Large intestine (tissue), 3 donors: ENCODE results near the gene TAB2. TPM values are rescaled to one million over a fixed set of nuclear protein-coding genes. Genes with fewer than 3 reads are reported as not detected.
"Not testable (repeated sequence)": the region's sequence is repeated elsewhere in the genome, so short reads cannot be mapped to it uniquely, and the experiment has no call there.

Source experiments
- DNase-seq, 2 donors: peaks; one replicate each; pipeline versions ENCODE4 v3.0.0 to v3.0.0-alpha.2; 2013
- H3K27ac ChIP-seq: one replicate; pipeline ENCODE4 v1.5.1; 2013; ENCODE audit warnings: low read length
- H3K27me3 ChIP-seq: 2 replicates; pipeline ENCODE4 v1.6.1; 2013; ENCODE audit warnings: low read length; ENCODE audit not compliant: control insufficient read depth, insufficient read depth
- H3K36me3 ChIP-seq: 2 replicates; pipeline ENCODE4 v1.6.1; 2013; ENCODE audit warnings: low read length; ENCODE audit not compliant: control insufficient read depth, insufficient read depth
- H3K4me1 ChIP-seq: one replicate; pipeline ENCODE4 v1.6.1; 2013; ENCODE audit warnings: low read length; ENCODE audit not compliant: control insufficient read depth, insufficient read depth
- H3K4me3 ChIP-seq: one replicate; pipeline ENCODE4 v1.5.1; 2013; ENCODE audit warnings: low read length
- H3K9me3 ChIP-seq: one replicate; pipeline ENCODE4 v1.6.1; 2013; ENCODE audit warnings: mild to moderate bottlenecking, low read depth, low read length, moderate library complexity; ENCODE audit not compliant: control insufficient read depth
- WGBS: methylation state at CpG from one replicate; pipeline ENCODE4 v1.1.5; 2013; ENCODE audit warnings: low lambda C conversion rate; ENCODE audit not compliant: insufficient coverage; 5-methylcytosine and 5-hydroxymethylcytosine counted together
- polyA plus RNA-seq: library from polyadenylated mRNA; unstranded; fragments of 120-200 nt; gene quantifications from one replicate; pipeline ENCODE4 v1.2.1, GENCODE V29; 2013

Gene TAB2
- polyA plus RNA-seq, 1 donor = 43.7 TPM

DNA sequence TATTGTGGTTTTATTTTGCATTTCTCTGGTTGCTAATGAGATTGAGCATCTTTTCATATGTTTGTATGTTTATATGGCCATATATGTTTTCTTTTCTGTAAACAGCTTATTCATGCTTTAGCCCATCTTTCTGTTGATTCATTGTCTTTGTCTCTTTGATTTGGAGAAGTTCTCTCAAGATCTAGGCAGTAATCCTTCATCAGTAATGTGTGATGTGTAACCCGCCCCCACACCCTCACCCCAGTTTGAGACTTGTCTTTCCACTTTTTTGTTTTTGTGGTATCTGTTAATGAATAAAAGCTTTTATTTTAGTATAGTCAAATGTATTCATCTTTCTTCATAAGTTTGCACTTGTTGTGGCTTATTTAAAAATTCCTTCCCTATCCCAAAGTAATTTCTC, 141.3 kb downstream of the TAB2 start:
- Histone ChIP-seq H3K27ac (no peak overlapping the region), H3K27me3 (no peaks in the 10 kb centered on the region), H3K9me3 (no peaks in the 10 kb centered on the region), H3K4me1 (peaks cover 5% of the 10 kb centered on the region), H3K4me3 (no peak overlapping the region), H3K36me3 (peaks cover 2% of the 10 kb centered on the region)
- no peak for DNase-seq
- no CpG with 5 or more reads among the region's 1 CpG for WGBS

DNA sequence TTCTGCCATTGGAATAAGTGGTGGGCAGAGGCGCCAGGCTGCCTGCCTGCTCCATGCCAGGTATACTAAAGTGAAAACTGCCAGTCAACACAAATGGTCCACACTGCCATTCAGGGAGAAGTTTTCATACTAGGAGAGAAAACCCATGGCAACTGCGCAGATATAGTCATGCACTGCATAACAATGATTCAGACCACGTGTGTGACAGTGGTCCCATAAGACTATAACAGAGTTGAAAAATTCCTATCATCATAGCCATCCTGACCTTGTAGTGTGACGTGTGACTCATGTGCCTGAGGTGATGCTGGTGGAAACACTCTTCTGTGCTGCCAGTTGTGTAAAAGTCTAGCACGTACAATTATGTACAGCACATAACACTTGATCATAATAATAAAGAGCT, 142.2 kb downstream of the TAB2 start:
- no peak overlapping the region for H3K4me3 ChIP-seq
- peaks cover 2% of the 10 kb centered on the region for H3K36me3 ChIP-seq
- no peaks in the 10 kb centered on the region for H3K9me3 ChIP-seq
- no peak for DNase-seq
- WGBS = no CpG with 5 or more reads among the region's 5 CpGs
- H3K27ac ChIP-seq = no peak overlapping the region
- no peaks in the 10 kb centered on the region for H3K27me3 ChIP-seq
- H3K4me1 ChIP-seq = no peaks in the 10 kb centered on the region

DNA sequence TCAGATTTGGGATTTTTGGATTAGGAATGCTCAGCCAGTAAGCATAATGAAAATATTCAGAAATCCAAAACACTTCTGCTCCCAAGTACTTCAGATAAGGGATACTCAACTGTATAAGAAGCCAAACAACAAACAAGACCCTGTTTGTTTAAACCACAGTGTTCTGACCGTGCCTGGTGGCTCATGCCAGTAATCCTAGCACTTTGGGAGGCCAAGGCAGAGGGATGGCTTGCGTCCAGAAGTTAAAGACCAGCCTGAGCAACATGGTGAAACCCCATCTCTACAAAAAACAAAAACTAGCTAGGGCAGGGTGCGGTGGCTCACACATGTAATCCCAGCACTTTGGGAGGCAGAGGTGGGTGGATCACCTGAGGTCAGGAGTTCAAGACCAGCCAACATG, 142.7 kb downstream of the TAB2 start:
- not testable (repeated sequence) for DNase-seq, H3K27me3 ChIP-seq, H3K9me3 ChIP-seq, H3K36me3 ChIP-seq, H3K27ac ChIP-seq, H3K4me1 ChIP-seq, H3K4me3 ChIP-seq
- WGBS = no CpG with 5 or more reads among the region's 3 CpGs

Other genes starting within 250 kb of the TAB2 start
- 0.52 TPM for gene SUMO4, start 82.5 kb downstream of the TAB2 start, polyA plus RNA-seq
- gene ZC3H12D, start 167.3 kb downstream of the TAB2 start, polyA plus RNA-seq = 3.5 TPM
- gene PPIL4, start 228.3 kb downstream of the TAB2 start, polyA plus RNA-seq = 35.6 TPM
- 36.1 TPM for gene GINM1, start 248.7 kb downstream of the TAB2 start, polyA plus RNA-seq